SK-N-MC (cell line): ENCODE measurements around the gene GMDS.

Source experiments
- EZH2 ChIP-seq: fragments of 200-600 bp; sonication (generic); IDR thresholded peaks from one replicate; pipeline ENCODE4 v1.6.1; 2017; ENCODE audit warnings: antibody characterized with exemption
- FOXP2 ChIP-seq: optimal IDR thresholded peaks from 2 replicates; pipeline ENCODE3; 2011; ENCODE audit warnings: mild to moderate bottlenecking, moderate library complexity; ENCODE audit not compliant: insufficient read depth; ENCODE audit errors: extremely low read length, control extremely low read depth
- POLR2AphosphoS5 ChIP-seq: IDR thresholded peaks from 2 replicates; pipeline ENCODE4 v1.6.1; 2012; ENCODE audit warnings: mild to moderate bottlenecking, low read depth, low read length, borderline replicate concordance

DNA sequence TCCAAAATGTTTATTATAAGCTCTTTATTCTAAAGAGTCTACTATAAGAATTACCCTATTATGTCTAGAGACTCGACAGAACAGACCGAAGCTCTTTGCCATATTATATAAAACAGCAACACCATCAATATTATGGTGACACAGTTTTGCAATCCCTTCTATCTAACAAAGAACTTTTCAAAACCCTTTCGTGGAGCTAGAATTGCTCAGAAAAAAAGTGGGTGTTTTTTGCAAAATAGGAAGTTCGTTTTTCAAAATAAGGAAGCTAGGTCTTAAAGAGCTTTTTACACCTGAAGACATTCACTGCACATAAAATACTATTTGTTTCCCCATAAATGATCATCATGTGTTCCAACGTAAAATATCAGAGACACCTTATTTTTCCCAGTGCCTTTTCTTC, 395.7 kb downstream of the GMDS start:
- no peak for TF ChIP-seq EZH2
- TF ChIP-seq FOXP2, result no peak
- no peak for TF ChIP-seq POLR2AphosphoS5
